ENCODE results near the gene CKS1B. TPM values are rescaled to one million over a fixed set of nuclear protein-coding genes. Genes with fewer than 3 reads are reported as not detected.

CKS1B gene
- total and polyA plus RNA-seq, 7 experiments from 2014 or later, result 8.4 to 105 (median 10.9) TPM

DNA sequence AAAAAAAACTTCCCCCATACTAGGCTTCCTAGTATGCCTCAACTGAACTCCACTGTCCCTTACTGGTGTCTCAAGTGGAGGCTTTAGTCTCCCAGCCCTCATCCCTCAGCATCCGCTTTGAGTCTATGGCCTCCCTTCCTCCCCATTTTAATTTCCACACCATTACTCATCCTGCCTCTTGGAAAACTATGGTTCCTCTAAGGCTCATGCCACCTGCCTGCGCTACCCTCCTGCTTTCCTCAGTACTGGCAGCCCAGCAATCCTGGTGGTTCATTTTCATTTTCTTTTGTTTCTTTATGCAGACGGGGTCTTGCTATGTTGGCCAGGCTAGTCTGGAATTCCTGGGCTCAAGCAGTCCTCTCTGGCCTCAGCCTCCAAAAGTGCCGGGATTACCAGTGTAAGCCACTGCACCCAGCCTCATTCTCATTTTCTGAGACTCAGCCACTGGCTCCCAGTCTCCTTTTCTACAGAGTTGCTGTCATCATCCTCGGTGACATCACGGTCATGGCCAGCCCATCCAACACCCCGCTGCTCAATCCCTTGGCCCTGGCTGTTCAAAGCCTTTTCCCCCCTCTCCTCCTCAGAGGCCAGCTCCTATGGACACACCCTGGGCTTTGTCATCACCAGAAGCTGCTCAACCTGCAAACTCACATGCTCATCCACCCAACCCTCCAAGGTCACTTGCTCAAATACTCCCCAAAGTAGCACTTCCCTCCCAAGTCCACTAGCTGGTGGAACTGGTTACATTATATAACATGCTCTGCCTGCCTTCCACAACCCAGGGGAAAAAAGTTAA lies 35.7 kb upstream of the CKS1B start:
- Histone ChIP-seq H3K27ac (ENCODE audit: low read depth, low read length) (peak overlapping the region; percentile 97), H3K4me3 (ENCODE audit: low read length) (no peak overlapping the region), H3K4me1 (ENCODE audit: control insufficient read depth in 2 of 2, insufficient read depth in 2 of 2, low read length in 2 of 2) (peaks cover 46 to 58% of the 10 kb centered on the region in 2 donors), H3K36me3 (ENCODE audit: control insufficient read depth in 2 of 3, insufficient read depth in 3 of 3, low read length in 3 of 3) (no peaks in the 10 kb centered on the region), H3K9me3 (ENCODE audit: control insufficient read depth in 2 of 3, low read length in 3 of 3) (no peaks in the 10 kb centered on the region), H3K27me3 (ENCODE audit: control insufficient read depth in 2 of 2, insufficient read depth in 2 of 2, low read length in 2 of 2) (no peaks in the 10 kb centered on the region)
- Mint-ChIP-seq H3K4me1 (peaks cover 57 to 87% (median 72%) of the 10 kb centered on the region in 7 donors), H3K27me3 (no peaks in the 10 kb centered on the region), H3K36me3 (peaks cover 0 to 6% (median 0%) of the 10 kb centered on the region in 5 donors), H3K27ac (peak overlapping the region; percentile 85 to 100 (median 99)), H3K4me3 (peak overlapping the region; percentile 29 to 95 (median 66)), H3K9me3 (peaks cover 0 to 2% (median 0%) of the 10 kb centered on the region in 11 donors)
- no peak for ATAC-seq
- no peak for DNase-seq
- intact Hi-C loops (cut with micrococcal nuclease), result loop anchor here (5.0 to 10.0 kb wide), 5 partner anchors 152 to 614 kb away; partner anchors contain the start of genes AQP10 (in 1 of the 2) and ATP8B2 (in 1 of the 2)
- ChIA-PET POLR2A (interaction anchor here (0.7 to 4.1 kb wide), 7 partner anchors 8 to 155 kb away, joined by 3 to 93 read pairs (median 4); partner anchors contain the start of genes PBXIP1 and PYGO2), CTCF (interaction anchor here (0.9 to 1.7 kb wide), 3 partner anchors 11 to 22 kb away, joined by 3 to 4 read pairs (median 3); partner anchors contain the start of gene PYGO2)

DNA sequence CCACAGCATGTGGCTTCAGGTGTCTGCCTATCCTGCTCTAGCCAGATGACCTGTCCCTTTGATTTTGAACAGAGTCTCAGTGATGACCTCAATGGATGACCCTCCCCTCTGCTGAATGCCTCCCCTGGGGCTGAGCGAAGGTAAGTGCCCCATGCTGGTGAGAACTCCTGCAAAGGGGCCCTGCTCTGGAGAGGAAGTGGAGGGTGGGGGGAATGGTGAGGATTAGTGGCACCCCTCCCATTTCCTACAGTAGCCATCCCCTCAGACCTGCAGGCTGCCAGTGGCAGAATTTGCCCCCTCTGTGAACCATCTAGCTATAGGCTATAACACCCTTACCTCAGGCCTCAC lies 34.3 kb upstream of the CKS1B start:
- intact Hi-C loops (cut with micrococcal nuclease), result no loop called here
- Mint-ChIP-seq H3K4me3 (peak overlapping the region in 5 of 10 donors; percentile 4 to 39 (median 13)), H3K36me3 (peaks cover 0 to 2% (median 0%) of the 10 kb centered on the region in 5 donors), H3K27me3 (no peaks in the 10 kb centered on the region), H3K27ac (peak overlapping the region in 8 of 9 donors; percentile 59 to 92 (median 82)), H3K9me3 (peaks cover 0 to 3% (median 0%) of the 10 kb centered on the region in 11 donors), H3K4me1 (peaks cover 59 to 82% (median 74%) of the 10 kb centered on the region in 7 donors)
- ATAC-seq (no peak), DNase-seq (no peak)
- ChIA-PET CTCF (interaction anchor here (1.7 kb wide), 1 partner anchor 21 kb away, joined by 4 read pairs; the partner anchor contains the start of gene PYGO2), POLR2A (interaction anchor here (0.7 to 1.6 kb wide), 8 partner anchors 8 to 156 kb away, joined by 3 to 4 read pairs (median 3); partner anchors contain the start of genes FLAD1 and PYGO2)
- peak overlapping the region; percentile 0 for H3K27ac ChIP-seq (ENCODE audit: low read depth, low read length)
- peaks cover 46 to 60% of the 10 kb centered on the region in 2 donors for H3K4me1 ChIP-seq (ENCODE audit: control insufficient read depth in 2 of 2, insufficient read depth in 2 of 2, low read length in 2 of 2)
- H3K36me3 ChIP-seq (ENCODE audit: control insufficient read depth in 2 of 3, insufficient read depth in 3 of 3, low read length in 3 of 3), result peaks cover 0 to 13% (median 0%) of the 10 kb centered on the region in 3 experiments
- H3K4me3 ChIP-seq (ENCODE audit: low read length), result no peak overlapping the region
- no peaks in the 10 kb centered on the region for H3K9me3 ChIP-seq (ENCODE audit: control insufficient read depth in 2 of 3, low read length in 3 of 3)
- H3K27me3 ChIP-seq (ENCODE audit: control insufficient read depth in 2 of 2, insufficient read depth in 2 of 2, low read length in 2 of 2), result no peaks in the 10 kb centered on the region

DNA sequence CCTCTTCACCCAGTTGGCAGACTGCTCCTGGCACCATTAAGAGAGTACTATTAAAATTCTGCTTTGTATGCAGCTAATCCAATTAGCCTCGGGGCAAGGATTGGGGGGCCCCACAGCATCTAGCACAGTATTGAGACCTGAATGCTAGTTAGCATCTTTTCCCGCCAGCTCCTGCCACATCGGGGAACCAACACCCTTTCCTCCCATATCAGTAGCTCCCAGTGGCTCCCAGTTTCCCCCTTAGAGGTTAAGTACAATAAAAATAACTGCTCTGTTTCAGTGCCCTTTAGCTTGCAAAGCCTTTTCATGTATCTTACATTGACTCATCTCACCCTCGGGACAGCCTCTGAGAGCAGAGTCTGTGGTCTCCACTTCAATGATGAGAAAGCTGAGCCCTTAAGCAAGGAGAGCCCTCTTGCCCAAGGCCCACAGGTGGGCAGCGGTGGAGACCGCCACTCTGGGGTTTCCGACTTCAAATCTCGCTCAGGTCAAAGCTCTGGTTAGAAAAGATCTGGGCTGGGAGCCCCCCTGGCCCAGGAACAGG lies 33.8 kb upstream of the CKS1B start:
- Histone ChIP-seq H3K9me3 (ENCODE audit: control insufficient read depth in 2 of 3, low read length in 3 of 3) (no peaks in the 10 kb centered on the region), H3K4me3 (ENCODE audit: low read length) (no peak overlapping the region), H3K27me3 (ENCODE audit: control insufficient read depth in 2 of 2, insufficient read depth in 2 of 2, low read length in 2 of 2) (no peaks in the 10 kb centered on the region), H3K4me1 (ENCODE audit: control insufficient read depth in 2 of 2, insufficient read depth in 2 of 2, low read length in 2 of 2) (peaks cover 44 to 55% of the 10 kb centered on the region in 2 donors), H3K27ac (ENCODE audit: low read depth, low read length) (peak overlapping the region; percentile 0), H3K36me3 (ENCODE audit: control insufficient read depth in 2 of 3, insufficient read depth in 3 of 3, low read length in 3 of 3) (peaks cover 0 to 19% (median 0%) of the 10 kb centered on the region in 3 experiments)
- peaks cover 0 to 3% (median 0%) of the 10 kb centered on the region in 11 donors for H3K9me3 Mint-ChIP-seq
- peaks cover 54 to 76% (median 69%) of the 10 kb centered on the region in 7 donors for H3K4me1 Mint-ChIP-seq
- H3K27me3 Mint-ChIP-seq, result no peaks in the 10 kb centered on the region
- POLR2A ChIA-PET, result interaction anchor here (0.9 to 1.6 kb wide), 5 partner anchors 21 to 67 kb away, joined by 3 to 4 read pairs (median 3); partner anchors contain the start of genes FLAD1 and PYGO2
- intact Hi-C loops (cut with micrococcal nuclease), result no loop called here
- ATAC-seq (no peak), DNase-seq (no peak)
- CTCF ChIA-PET, result interaction anchor here (1.7 kb wide), 1 partner anchor 20 kb away, joined by 4 read pairs; the partner anchor contains the start of gene PYGO2
- H3K27ac Mint-ChIP-seq, result peak overlapping the region; percentile 72 to 92 (median 83)
- H3K4me3 Mint-ChIP-seq, result peak overlapping the region in 6 of 10 donors; percentile 4 to 39 (median 15)
- H3K36me3 Mint-ChIP-seq, result peaks cover 0 to 2% (median 0%) of the 10 kb centered on the region in 5 donors

DNA sequence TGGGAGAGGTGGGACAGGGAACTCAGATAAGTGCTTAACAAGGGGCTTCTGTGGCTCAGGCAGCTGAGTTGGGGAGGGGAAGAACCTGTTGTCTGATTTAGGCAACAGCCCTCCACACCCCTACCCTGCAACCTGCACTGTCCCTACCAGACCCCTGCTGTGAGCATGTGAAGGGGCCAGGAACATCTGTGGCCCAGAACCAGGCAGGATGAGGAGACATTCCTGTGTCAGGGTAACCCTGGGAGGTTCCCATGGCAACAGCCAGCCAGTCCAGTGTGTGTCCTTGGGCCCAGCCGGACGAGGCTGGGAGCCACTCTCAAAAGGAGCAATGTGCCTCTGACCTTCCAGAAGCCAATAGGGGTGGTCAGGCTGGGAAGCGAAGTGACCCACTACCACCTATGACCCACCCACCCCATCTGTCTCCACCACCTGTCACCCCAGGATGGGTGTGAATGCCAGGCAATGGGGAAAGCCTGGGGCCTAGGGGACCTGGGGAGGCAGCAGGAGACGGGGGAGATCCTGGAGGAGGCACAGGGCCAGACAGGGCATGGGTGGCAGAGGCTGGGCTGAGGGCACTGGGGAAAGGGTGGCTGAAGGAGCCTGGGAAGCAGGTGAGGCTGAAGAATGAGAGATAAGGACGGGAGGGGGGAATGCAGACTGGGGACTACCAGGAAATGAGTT lies 33.0 kb upstream of the CKS1B start:
- Histone ChIP-seq H3K27me3 (ENCODE audit: control insufficient read depth in 2 of 2, insufficient read depth in 2 of 2, low read length in 2 of 2) (no peaks in the 10 kb centered on the region), H3K27ac (ENCODE audit: low read depth, low read length) (peak overlapping the region; percentile 65), H3K36me3 (ENCODE audit: control insufficient read depth in 2 of 3, insufficient read depth in 3 of 3, low read length in 3 of 3) (peaks cover 0 to 26% (median 3%) of the 10 kb centered on the region in 3 experiments), H3K4me3 (ENCODE audit: low read length) (no peak overlapping the region), H3K4me1 (ENCODE audit: control insufficient read depth in 2 of 2, insufficient read depth in 2 of 2, low read length in 2 of 2) (peaks cover 39 to 51% of the 10 kb centered on the region in 2 donors), H3K9me3 (ENCODE audit: control insufficient read depth in 2 of 3, low read length in 3 of 3) (no peaks in the 10 kb centered on the region)
- ChIA-PET CTCF (no interaction called here), POLR2A (interaction anchor here (1.3 to 1.6 kb wide), 2 partner anchors 20 to 66 kb away, joined by 3 to 4 read pairs; partner anchors contain the start of gene PYGO2)
- H3K36me3 Mint-ChIP-seq, result peaks cover 0 to 6% (median 0%) of the 10 kb centered on the region in 5 donors
- peak overlapping the region; percentile 72 to 92 (median 88) for H3K27ac Mint-ChIP-seq
- H3K9me3 Mint-ChIP-seq, result peaks cover 0 to 3% (median 0%) of the 10 kb centered on the region in 11 donors
- peaks cover 49 to 73% (median 63%) of the 10 kb centered on the region in 7 donors for H3K4me1 Mint-ChIP-seq
- peak overlapping the region in 3 of 10 donors; percentile 26 to 67 (median 53) for H3K4me3 Mint-ChIP-seq
- no peak for ATAC-seq
- no peaks in the 10 kb centered on the region for H3K27me3 Mint-ChIP-seq
- intact Hi-C loops (cut with micrococcal nuclease), result no loop called here
- DNase-seq, result no peak

DNA sequence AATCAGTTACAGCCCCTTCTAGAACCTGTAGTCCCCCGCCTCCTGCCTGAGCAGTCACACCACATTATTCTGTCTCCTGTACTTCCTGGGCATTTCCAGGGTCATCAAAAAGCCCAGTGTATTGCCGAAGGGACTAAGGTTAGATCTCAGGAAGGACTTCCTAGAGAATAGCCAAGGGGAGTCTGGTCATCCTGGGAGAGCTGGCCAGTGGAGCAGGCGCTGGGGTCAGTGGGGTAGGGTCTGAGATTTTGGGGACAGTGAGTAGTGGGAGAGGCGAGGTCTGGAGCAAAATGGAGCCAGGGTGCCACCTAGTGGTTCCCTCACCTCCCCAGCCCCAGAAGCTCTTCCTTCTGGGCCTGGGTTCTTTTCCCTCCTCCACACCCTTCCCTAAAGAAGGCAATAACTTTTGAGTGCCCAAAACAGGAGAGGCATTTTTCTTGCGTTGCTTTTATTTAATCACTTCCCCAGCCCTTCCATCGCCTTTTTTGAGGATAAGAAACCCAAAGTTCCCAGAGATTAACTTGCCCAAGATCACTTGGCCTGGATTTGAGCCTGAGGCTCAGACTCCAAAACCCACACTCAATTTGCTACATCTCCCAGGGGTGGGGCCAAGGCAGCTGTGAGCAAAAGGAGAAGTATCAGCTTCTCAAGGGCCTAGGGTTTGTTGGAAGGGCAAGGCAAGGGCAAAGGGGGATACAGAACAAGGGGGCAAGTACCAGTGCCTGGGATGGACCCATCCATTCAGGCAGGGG lies 30.7 kb upstream of the CKS1B start:
- H3K27ac ChIP-seq (ENCODE audit: low read depth, low read length), result peak overlapping the region; percentile 65
- peak in 1 of 9 donors; percentile 57 for DNase-seq
- Mint-ChIP-seq H3K36me3 (peaks cover 0 to 16% (median 9%) of the 10 kb centered on the region in 5 donors), H3K27ac (peak overlapping the region; percentile 52 to 95 (median 88)), H3K4me3 (peak overlapping the region in 6 of 10 donors; percentile 7 to 67 (median 26)), H3K9me3 (peaks cover 0 to 5% (median 0%) of the 10 kb centered on the region in 11 donors), H3K4me1 (peaks cover 43 to 60% (median 52%) of the 10 kb centered on the region in 7 donors), H3K27me3 (no peaks in the 10 kb centered on the region)
- ATAC-seq, result peak; percentile 43
- H3K4me1 ChIP-seq (ENCODE audit: control insufficient read depth in 2 of 2, insufficient read depth in 2 of 2, low read length in 2 of 2), result peaks cover 38 to 42% of the 10 kb centered on the region in 2 donors
- H3K9me3 ChIP-seq (ENCODE audit: control insufficient read depth in 2 of 3, low read length in 3 of 3), result no peaks in the 10 kb centered on the region
- no peak overlapping the region for H3K4me3 ChIP-seq (ENCODE audit: low read length)
- H3K36me3 ChIP-seq (ENCODE audit: control insufficient read depth in 2 of 3, insufficient read depth in 3 of 3, low read length in 3 of 3), result peaks cover 11 to 49% (median 20%) of the 10 kb centered on the region in 3 experiments
- no peaks in the 10 kb centered on the region for H3K27me3 ChIP-seq (ENCODE audit: control insufficient read depth in 2 of 2, insufficient read depth in 2 of 2, low read length in 2 of 2)
- CTCF ChIA-PET, result interaction anchor here (0.6 to 2.3 kb wide), 10 partner anchors 8 to 274 kb away, joined by 3 to 18 read pairs (median 3); partner anchors contain the start of gene PMVK
- intact Hi-C loops (cut with micrococcal nuclease), result loop anchor here in 1 of 2 donors (1.0 kb wide), 1 partner anchor 385 kb away; no protein-coding TSS in a partner anchor
- POLR2A ChIA-PET, result interaction anchor here (1.1 to 2.5 kb wide), 2 partner anchors 17 to 56 kb away, joined by 6 read pairs; partner anchors contain the start of gene PYGO2

Measured in naive thymus-derived CD4-positive, alpha-beta T cell (primary cell).